ENCODE data around the gene PSKH1.
"Not testable (repeated sequence)": the region's sequence is repeated elsewhere in the genome, so short reads cannot be mapped to it uniquely, and the experiment has no call there.

The PSKH1 gene

DNA sequence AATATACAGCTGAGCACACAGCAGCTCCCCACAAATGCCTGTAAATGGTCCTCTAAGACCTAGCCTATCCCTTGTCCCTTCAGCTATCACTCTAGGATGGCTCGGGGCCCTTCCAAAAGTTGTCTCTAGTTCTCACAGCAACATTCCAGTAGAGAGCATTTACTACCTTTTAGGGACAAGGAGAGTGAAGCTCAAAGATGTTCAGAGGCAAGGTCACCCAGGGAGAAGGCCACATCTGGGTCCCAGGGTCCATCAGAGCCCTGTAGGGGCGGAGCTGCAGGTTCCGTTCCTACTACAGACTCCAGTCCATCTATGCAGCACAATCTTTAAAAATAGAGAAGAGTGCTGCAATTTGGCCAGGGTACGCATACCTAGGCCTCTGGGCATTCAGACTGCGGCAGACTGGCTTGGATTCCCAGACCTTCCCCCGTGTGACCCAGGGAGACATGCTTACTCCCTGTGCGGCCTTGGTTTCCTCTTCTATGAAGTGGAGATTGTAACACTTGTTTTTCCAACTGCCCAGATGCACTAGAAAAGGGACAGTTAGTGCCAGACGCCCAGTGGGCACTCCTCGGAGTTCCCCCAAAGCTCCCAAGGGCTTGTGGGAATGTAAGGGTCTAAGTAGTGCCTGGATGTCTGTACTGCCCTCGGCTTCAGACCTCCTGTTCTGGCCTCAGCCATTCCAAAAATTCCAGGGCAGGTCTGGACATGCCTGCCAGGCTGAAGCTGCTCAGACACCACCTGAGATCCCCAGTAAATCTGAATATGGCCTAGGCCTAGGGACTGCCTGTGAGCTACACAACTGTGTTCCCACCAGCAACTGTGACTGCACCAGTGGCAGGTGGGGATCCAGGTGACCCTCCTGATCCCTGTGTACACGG is 72.9 kb downstream of the PSKH1 start:
- Histone ChIP-seq H3K4me1 (ENCODE audit: control insufficient read depth, insufficient read depth, low read length) (peaks cover 44% of the 10 kb centered on the region), H3K27ac (ENCODE audit: low read depth, low read length) (peak overlapping the region; percentile 60), H3K9ac (ENCODE audit: low read length) (peak overlapping the region; percentile 74), H3K4me3 (ENCODE audit: low read depth, low read length) (peak overlapping the region; percentile 76), H3K36me3 (ENCODE audit: control insufficient read depth, insufficient read depth, low read length) (peaks cover 33% of the 10 kb centered on the region), H3K27me3 (ENCODE audit: control insufficient read depth, insufficient read depth, low read length) (no peaks in the 10 kb centered on the region), H3K9me3 (ENCODE audit: control insufficient read depth, insufficient read depth, low read depth, low read length) (no peaks in the 10 kb centered on the region)

- H3K9me3 ChIP-seq (ENCODE audit: control insufficient read depth, insufficient read depth, low read depth, low read length): no peaks in the 10 kb centered on the region
- H3K9ac ChIP-seq (ENCODE audit: low read length): peak overlapping the region; percentile 93
- peak overlapping the region; percentile 76 for H3K4me3 ChIP-seq (ENCODE audit: low read depth, low read length)
These were observed 73.6 kb downstream of the PSKH1 start for GRCh38 chr16:67966549-67967182.

DNA sequence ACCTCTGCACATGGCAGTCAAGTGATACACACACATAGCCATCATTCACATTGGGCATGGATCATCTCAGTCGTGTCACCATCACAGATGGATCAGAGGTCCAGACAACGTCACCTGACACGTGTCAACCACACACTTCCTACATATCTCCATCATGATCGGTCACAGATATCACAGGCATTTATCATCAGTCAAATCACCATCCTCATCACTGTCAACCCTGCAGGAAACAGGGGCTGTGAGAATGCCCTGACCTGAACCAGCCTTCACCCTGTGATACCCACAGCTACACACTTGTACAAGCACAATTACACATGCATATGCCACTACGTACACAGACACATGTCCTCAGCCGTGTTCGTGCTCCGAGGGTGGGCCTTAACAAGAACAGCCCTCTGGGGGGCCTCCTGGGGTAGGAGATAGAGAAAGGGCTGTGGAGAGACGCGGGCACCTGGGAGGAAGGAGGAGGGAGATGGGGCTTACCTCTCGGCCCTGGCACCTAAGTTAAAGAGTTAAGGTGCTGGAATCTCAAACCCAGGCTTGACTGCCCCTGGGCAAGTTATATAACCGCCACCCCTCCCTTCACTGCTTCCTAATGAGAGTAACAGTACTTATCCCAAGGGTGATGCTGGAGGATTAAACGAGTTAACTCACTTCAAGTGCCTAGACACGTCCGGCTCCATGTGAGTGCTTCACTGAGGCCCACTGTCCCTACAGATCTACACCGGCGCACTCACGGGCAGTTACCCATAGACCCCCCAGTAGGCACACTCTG is 74.3 kb downstream of the PSKH1 start:
- Histone ChIP-seq H3K4me3 (ENCODE audit: low read depth, low read length) (peak overlapping the region; percentile 76), H3K27ac (ENCODE audit: low read depth, low read length) (peak overlapping the region; percentile 91; the same call in 1 of the 2 replicates), H3K9ac (ENCODE audit: low read length) (peak overlapping the region; percentile 93), H3K9me3 (ENCODE audit: control insufficient read depth, insufficient read depth, low read depth, low read length) (no peaks in the 10 kb centered on the region), H3K27me3 (ENCODE audit: control insufficient read depth, insufficient read depth, low read length) (no peaks in the 10 kb centered on the region), H3K4me1 (ENCODE audit: control insufficient read depth, insufficient read depth, low read length) (peaks cover 44% of the 10 kb centered on the region), H3K36me3 (ENCODE audit: control insufficient read depth, insufficient read depth, low read length) (peaks cover 18% of the 10 kb centered on the region)

More at GRCh38 chr16:67966549-67967182, 73.6 kb downstream of the PSKH1 start:
- no peaks in the 10 kb centered on the region for H3K27me3 ChIP-seq (ENCODE audit: control insufficient read depth, insufficient read depth, low read length)
- peak overlapping the region; percentile 60 for H3K27ac ChIP-seq (ENCODE audit: low read depth, low read length)
- H3K4me1 ChIP-seq (ENCODE audit: control insufficient read depth, insufficient read depth, low read length): peaks cover 44% of the 10 kb centered on the region
- peaks cover 26% of the 10 kb centered on the region for H3K36me3 ChIP-seq (ENCODE audit: control insufficient read depth, insufficient read depth, low read length)

- Histone ChIP-seq H3K9me3 (ENCODE audit: control insufficient read depth, insufficient read depth, low read depth, low read length) (no peaks in the 10 kb centered on the region), H3K9ac (ENCODE audit: low read length) (peak overlapping the region; percentile 93), H3K27ac (ENCODE audit: low read depth, low read length) (peak overlapping the region; percentile 91; the same call in 1 of the 2 replicates), H3K4me3 (ENCODE audit: low read depth, low read length) (peak overlapping the region; percentile 76), H3K4me1 (ENCODE audit: control insufficient read depth, insufficient read depth, low read length) (peaks cover 44% of the 10 kb centered on the region), H3K27me3 (ENCODE audit: control insufficient read depth, insufficient read depth, low read length) (no peaks in the 10 kb centered on the region), H3K36me3 (ENCODE audit: control insufficient read depth, insufficient read depth, low read length) (peaks cover 12% of the 10 kb centered on the region)
These were observed 74.9 kb downstream of the PSKH1 start for GRCh38 chr16:67967958-67968399.

- Histone ChIP-seq H3K9ac (ENCODE audit: low read length) (peak within 1 kb of the TSS; percentile 93), H3K9me3 (ENCODE audit: control insufficient read depth, insufficient read depth, low read depth, low read length) (no peaks in the 10 kb centered on the region), H3K27me3 (ENCODE audit: control insufficient read depth, insufficient read depth, low read length) (no peaks in the 10 kb centered on the region), H3K27ac (ENCODE audit: low read depth, low read length) (peak within 1 kb of the TSS; percentile 91; the same call in 1 of the 2 replicates), H3K4me1 (ENCODE audit: control insufficient read depth, insufficient read depth, low read length) (peaks cover 40% of the 10 kb centered on the region), H3K36me3 (ENCODE audit: control insufficient read depth, insufficient read depth, low read length) (peaks cover 8% of the 10 kb centered on the region; the same call in 1 of the 2 replicates), H3K4me3 (ENCODE audit: low read depth, low read length) (peak within 1 kb of the TSS; percentile 76)
These were observed 75.6 kb downstream of the PSKH1 start, which contains the start of gene SLC12A4 for GRCh38 chr16:67968400-67969253. Gene SLC12A4, minus strand, starts transcription at chr16:67968637. Its CDS starts 84 bp downstream, at chr16:67968553.

- Histone ChIP-seq H3K4me1 (ENCODE audit: control insufficient read depth, insufficient read depth, low read length) (peaks cover 32% of the 10 kb centered on the region), H3K9ac (ENCODE audit: low read length) (peak overlapping the region; percentile 60), H3K27ac (ENCODE audit: low read depth, low read length) (no peak overlapping the region), H3K36me3 (ENCODE audit: control insufficient read depth, insufficient read depth, low read length) (peaks cover 6% of the 10 kb centered on the region; the same call in 1 of the 2 replicates), H3K4me3 (ENCODE audit: low read depth, low read length) (peak overlapping the region; percentile 76), H3K27me3 (ENCODE audit: control insufficient read depth, insufficient read depth, low read length) (no peaks in the 10 kb centered on the region), H3K9me3 (ENCODE audit: control insufficient read depth, insufficient read depth, low read depth, low read length) (no peaks in the 10 kb centered on the region)
These were observed 76.4 kb downstream of the PSKH1 start for GRCh38 chr16:67969254-67970039.

DNA sequence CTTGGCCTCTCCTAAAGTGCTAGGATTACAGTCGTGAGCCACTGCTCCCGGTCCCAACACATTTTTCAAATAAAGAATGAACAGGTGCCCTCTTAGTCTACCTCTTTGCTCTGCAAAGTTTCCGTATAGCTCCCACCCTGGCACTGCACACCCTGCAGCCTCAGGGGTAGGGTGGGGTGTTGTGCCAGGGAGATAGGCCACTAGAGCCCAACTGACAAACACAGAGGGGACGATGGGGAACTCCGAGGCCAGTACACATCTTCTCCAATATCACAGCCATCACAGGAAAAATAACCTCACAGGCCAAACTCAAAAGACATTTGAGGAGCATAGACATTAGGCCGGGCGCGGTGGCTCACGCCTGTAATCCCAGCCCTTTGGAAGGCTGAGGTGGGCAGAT is 78.1 kb downstream of the PSKH1 start:
- no peak overlapping the region for H3K9ac ChIP-seq (ENCODE audit: low read length)
- no peaks in the 10 kb centered on the region for H3K27me3 ChIP-seq (ENCODE audit: control insufficient read depth, insufficient read depth, low read length)
- H3K9me3 ChIP-seq (ENCODE audit: control insufficient read depth, insufficient read depth, low read depth, low read length): no peaks in the 10 kb centered on the region
- peaks cover 17% of the 10 kb centered on the region for H3K4me1 ChIP-seq (ENCODE audit: control insufficient read depth, insufficient read depth, low read length)
- H3K36me3 ChIP-seq (ENCODE audit: control insufficient read depth, insufficient read depth, low read length): no peaks in the 10 kb centered on the region
- no peak overlapping the region for H3K27ac ChIP-seq (ENCODE audit: low read depth, low read length)
- no peak overlapping the region for H3K4me3 ChIP-seq (ENCODE audit: low read depth, low read length)

GRCh38 chr16:67972285-67972684 is 79.2 kb downstream of the PSKH1 start:
- not testable (repeated sequence) for H3K4me1 ChIP-seq (ENCODE audit: control insufficient read depth, insufficient read depth, low read length); H3K4me3 ChIP-seq (ENCODE audit: low read depth, low read length); H3K27me3 ChIP-seq (ENCODE audit: control insufficient read depth, insufficient read depth, low read length); H3K9me3 ChIP-seq (ENCODE audit: control insufficient read depth, insufficient read depth, low read depth, low read length); H3K36me3 ChIP-seq (ENCODE audit: control insufficient read depth, insufficient read depth, low read length); H3K27ac ChIP-seq (ENCODE audit: low read depth, low read length); H3K9ac ChIP-seq (ENCODE audit: low read length)

GRCh38 chr16:67975321-67976105 is 82.5 kb downstream of the PSKH1 start:
- no peaks in the 10 kb centered on the region for H3K4me1 ChIP-seq (ENCODE audit: control insufficient read depth, insufficient read depth, low read length)
- H3K9me3 ChIP-seq (ENCODE audit: control insufficient read depth, insufficient read depth, low read depth, low read length): no peaks in the 10 kb centered on the region
- H3K4me3 ChIP-seq (ENCODE audit: low read depth, low read length): no peak overlapping the region
- H3K27ac ChIP-seq (ENCODE audit: low read depth, low read length): no peak overlapping the region
- H3K36me3 ChIP-seq (ENCODE audit: control insufficient read depth, insufficient read depth, low read length): no peaks in the 10 kb centered on the region
- H3K27me3 ChIP-seq (ENCODE audit: control insufficient read depth, insufficient read depth, low read length): peaks cover 4% of the 10 kb centered on the region; the same call in 1 of the 2 replicates
- H3K9ac ChIP-seq (ENCODE audit: low read length): no peak overlapping the region

Measured in HUES6 (cell line).